Kidney (tissue), 14 donors: ENCODE results near the gene PPM1B. TPM values are rescaled to one million over a fixed set of nuclear protein-coding genes. Genes with fewer than 3 reads are reported as not detected.
"Not testable (repeated sequence)": the region's sequence is repeated elsewhere in the genome, so short reads cannot be mapped to it uniquely, and the experiment has no call there.

Experiments
- DNase-seq, 5 donors: peaks; one replicate each; pipeline ENCODE4 v3.0.0-alpha.2; 2013 to 2020
- FAIRE-seq: peaks from 2 replicates; lab custom pipeline; 2012; peaks lifted over from hg19 to GRCh38; lab: Jason Lieb, UNC
- H3K27ac ChIP-seq, 2 donors: one replicate each; pipeline ENCODE4 v1.7.0; 2013; ENCODE audit warnings: low read depth in 2 of 2, low read length in 2 of 2, inconsistent platforms in 1 of 2
- H3K27me3 ChIP-seq: one replicate; pipeline ENCODE4 v1.7.1; 2013; ENCODE audit warnings: low read length, inconsistent platforms; ENCODE audit not compliant: control insufficient read depth, insufficient read depth
- H3K36me3 ChIP-seq, 3 donors: one replicate each; pipeline versions ENCODE4 v1.7.0 to v1.7.1; 2013; ENCODE audit warnings: low read length in 3 of 3, control low read depth in 1 of 3, inconsistent platforms in 1 of 3; ENCODE audit not compliant: insufficient read depth in 3 of 3, control insufficient read depth in 2 of 3
- H3K4me1 ChIP-seq, 3 donors: one replicate each; pipeline versions ENCODE4 v1.7.0 to v1.7.1; 2013; ENCODE audit warnings: low read length in 3 of 3, inconsistent platforms in 1 of 3, low read depth in 1 of 3; ENCODE audit not compliant: control insufficient read depth in 2 of 3, insufficient read depth in 2 of 3
- H3K4me3 ChIP-seq, 3 donors: one replicate each; pipeline versions ENCODE4 v1.7.0 to v1.8.1; 2013; ENCODE audit warnings: low read length in 3 of 3, control low read depth in 1 of 3, inconsistent platforms in 1 of 3
- H3K9ac ChIP-seq, 3 donors: one replicate each; pipeline versions ENCODE4 v1.7.0 to v1.7.1; 2013; ENCODE audit warnings: low read length in 3 of 3, control low read depth in 1 of 3, inconsistent platforms in 1 of 3
- H3K9me3 ChIP-seq, 3 donors: one replicate each; pipeline versions ENCODE4 v1.7.0 to v1.7.1; 2013; ENCODE audit warnings: low read length in 3 of 3, control low read depth in 1 of 3, inconsistent platforms in 1 of 3; ENCODE audit not compliant: control insufficient read depth in 2 of 3, insufficient read depth in 1 of 3
- CTCF ChIP-seq: IDR thresholded peaks from 3 replicates; pipeline ENCODE4 v1.5.1; 2012; ENCODE audit warnings: mild to moderate bottlenecking, moderate library complexity, borderline replicate concordance; ENCODE audit not compliant: insufficient read depth; ENCODE audit errors: extremely low read depth
- intact Hi-C: fragments of 100-400 bp; cut with DNase I; formaldehyde crosslinking; loops from one replicate; pipeline ENCODE4 v1.11.1; 2022
- polyA plus RNA-seq: library from polyadenylated mRNA; stranded (reverse); fragments of 350-450 nt; fragmentation: Illumina TruSeq; extraction: RNeasy Lipid Tissue Mini Kit (QIAGEN cat#74804); gene quantifications from one replicate; pipeline ENCODE4 v1.2.3, GENCODE V29; 2014; ENCODE audit warnings: low read depth, low replicate concordance; ENCODE audit not compliant: insufficient read depth
- total RNA-seq: library from RNA; stranded (reverse); fragmentation: NEBNext Ultra II Directional; extraction: Animal tissue kit (Norgen Biotek cat#: 25700); gene quantifications from one replicate; pipeline ENCODE4 v1.2.1, GENCODE V29; 2021
- donor health status: control.
- donor health status: control.
- donor health status: control.
- donor health status: control.
- donor health status: control.
- donor health status: DM: yes; HTN: yes; CAD: no.
- donor health status: Normal renal cell carcinoma (clear cell type).

PPM1B gene
- total and polyA plus RNA-seq, 2 donors from 2014 or later: 19.8 to 45.9 TPM

DNA sequence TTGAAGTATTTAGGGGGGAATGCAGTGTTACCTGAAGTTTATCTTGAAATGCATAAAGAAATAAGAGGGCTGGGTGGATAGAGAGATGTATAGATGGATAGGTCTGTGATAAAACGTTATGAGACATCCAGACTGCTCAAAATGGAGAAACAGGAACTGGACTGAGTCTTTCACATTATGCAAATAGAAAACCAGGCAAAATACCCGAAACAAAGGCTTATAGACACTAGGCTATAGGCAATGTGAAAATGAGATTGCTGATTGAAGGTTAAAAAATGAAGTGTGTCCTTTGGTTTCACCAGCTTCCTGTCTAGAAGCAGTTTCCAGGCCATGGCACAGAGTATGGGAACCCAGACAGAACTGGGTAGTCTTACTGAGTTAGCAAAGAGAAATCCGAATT lies 81.7 kb downstream of the PPM1B start:
- Histone ChIP-seq H3K4me3 (no peak overlapping the region), H3K27me3 (no peaks in the 10 kb centered on the region), H3K9me3 (peaks cover 0 to 3% (median 2%) of the 10 kb centered on the region in 3 donors), H3K4me1 (peaks cover 0 to 22% (median 8%) of the 10 kb centered on the region in 3 donors), H3K9ac (no peak overlapping the region), H3K36me3 (no peaks in the 10 kb centered on the region), H3K27ac (no peak overlapping the region)
- DNase-seq: no peak
- TF ChIP-seq CTCF: no peak
- FAIRE-seq: no peak
- intact Hi-C loops: no loop called here

DNA sequence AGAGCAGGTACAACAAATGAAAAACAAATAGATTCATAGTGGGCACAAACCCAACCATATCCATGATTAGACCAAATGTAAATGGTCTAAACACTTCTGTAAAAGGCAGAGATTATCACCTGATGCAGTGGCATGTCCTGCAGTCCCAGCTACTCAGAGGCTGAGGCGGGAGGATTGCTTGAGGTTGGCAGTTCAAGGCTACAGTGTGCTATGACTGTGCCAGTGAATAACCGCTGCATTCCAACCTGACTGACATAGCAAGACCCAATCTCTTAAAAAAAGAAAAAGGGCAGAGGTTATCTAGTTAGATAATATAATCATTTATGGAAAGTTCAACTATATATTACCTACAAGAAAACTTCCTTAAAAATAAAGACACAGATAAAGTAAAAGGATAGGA lies 85.3 kb downstream of the PPM1B start:
- Histone ChIP-seq H3K27ac (no peak overlapping the region), H3K4me1 (no peaks in the 10 kb centered on the region), H3K4me3 (no peak overlapping the region), H3K27me3 (no peaks in the 10 kb centered on the region), H3K9me3 (peaks cover 0 to 3% (median 2%) of the 10 kb centered on the region in 3 donors), H3K36me3 (no peaks in the 10 kb centered on the region), H3K9ac (no peak overlapping the region)
- no peak for DNase-seq
- TF ChIP-seq CTCF: no peak
- intact Hi-C loops: no loop called here
- FAIRE-seq: no peak

DNA sequence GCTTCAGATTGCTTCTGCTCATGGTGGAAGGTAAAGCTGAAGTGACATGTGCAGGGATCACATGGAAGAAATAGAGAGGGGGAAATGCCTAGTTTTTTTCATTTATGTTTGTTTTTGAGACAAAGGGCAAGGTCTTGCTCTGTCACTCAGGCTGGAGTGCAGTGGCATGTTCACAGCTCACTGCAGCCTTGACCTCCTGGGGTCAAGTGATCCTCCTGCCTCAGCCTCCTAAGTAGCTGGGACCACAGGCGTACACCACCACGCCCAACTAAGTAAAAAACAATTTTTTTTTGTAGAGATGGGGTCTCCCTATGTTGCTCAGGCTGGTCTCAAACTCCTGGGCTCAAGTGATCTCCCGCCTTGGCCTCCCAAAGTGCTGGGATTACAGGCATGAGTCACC lies 87.0 kb downstream of the PPM1B start:
- H3K9me3 ChIP-seq, DNase-seq, H3K4me1 ChIP-seq, FAIRE-seq, H3K27me3 ChIP-seq, H3K4me3 ChIP-seq, H3K27ac ChIP-seq, H3K36me3 ChIP-seq, H3K9ac ChIP-seq, intact Hi-C loops: not testable (repeated sequence)

- H3K4me1 ChIP-seq, intact Hi-C loops, H3K9ac ChIP-seq, H3K27ac ChIP-seq, H3K9me3 ChIP-seq, H3K27me3 ChIP-seq, H3K36me3 ChIP-seq, DNase-seq, H3K4me3 ChIP-seq, FAIRE-seq: not testable (repeated sequence)
Observed at GRCh38 chr2:44257802-44258201, 89.1 kb downstream of the PPM1B start.
